A549 (cell line): ENCODE results near the gene SNORC. TPM values are rescaled to one million over a fixed set of nuclear protein-coding genes. Genes with fewer than 3 reads are reported as not detected.

Source experiments
- ATAC-seq, 2 experiments: fragments of 200-7000 bp in 1 of 2; fragments of >200 bp in 1 of 2; cut with Nextera tagmentation in 1 of 2; cut with Tn5 transposase in 1 of 2; 3 replicates each; pipeline versions ENCODE4 v1.8.0 to v1.9.1; 2018 to 2020; ENCODE audit warnings: mild to moderate bottlenecking in 1 of 2, moderate library complexity in 1 of 2
- CTCF ChIA-PET: fragments of 300-600 bp; sonication (Branson Sonifier 250); formaldehyde crosslinking; extraction: SDS; loops from one replicate; lab custom pipeline; 2021; ENCODE audit warnings: antibody characterized with exemption, inconsistent platforms; lab: Yijun Ruan, JAX
- POLR2A ChIA-PET: fragments of 350-600 bp; formaldehyde crosslinking; extraction: SDS; loops from one replicate; lab custom pipeline; 2021; ENCODE audit warnings: antibody characterized with exemption, inconsistent platforms; lab: Yijun Ruan, JAX
- DNase-seq, 2 experiments: peaks; one replicate each; pipeline versions ENCODE4 v3.0.0 to v3.0.0-alpha.2; 2011 to 2016; ENCODE audit warnings: low read depth in 1 of 2, low spot score in 1 of 2
- FAIRE-seq: peaks from 2 replicates; lab custom pipeline; 2011; peaks lifted over from hg19 to GRCh38; lab: Jason Lieb, UNC
- H3K27ac ChIP-seq, 2 experiments: fragments of >200 bp; sonication (Bioruptor Twin); formaldehyde crosslinking; 3 replicates each; pipeline ENCODE4 v1.5.1; 2016 to 2017
- H3K4me1 ChIP-seq: fragments of >200 bp; sonication (Bioruptor Twin); formaldehyde crosslinking; 3 replicates; pipeline ENCODE4 v1.6.1; 2016
- H3K4me2 ChIP-seq: fragments of >200 bp; sonication (Bioruptor Twin); formaldehyde crosslinking; 3 replicates; pipeline ENCODE4 v1.6.1; 2016
- H3K4me3 ChIP-seq: fragments of >200 bp; sonication (Bioruptor Twin); formaldehyde crosslinking; 3 replicates; pipeline ENCODE4 v1.5.1; 2016
- H3K9me3 ChIP-seq: fragments of >200 bp; sonication (Bioruptor Twin); formaldehyde crosslinking; 3 replicates; pipeline ENCODE4 v1.6.1; 2016
- ATOH8 ChIP-seq: fragments of 250-450 bp; sonication (Bioruptor Pico); IDR thresholded peaks from 2 replicates; pipeline ENCODE4 v1.5.0; 2020; ENCODE audit warnings: low read depth, mild to moderate bottlenecking, moderate library complexity
- BHLHE40 ChIP-seq: IDR thresholded peaks from 2 replicates; pipeline ENCODE4 v1.6.1; 2012; ENCODE audit warnings: low read depth, low read length, inconsistent platforms
- CBX2 ChIP-seq: fragments of 200-600 bp; sonication (generic); IDR thresholded peaks from 2 replicates; pipeline ENCODE4 v1.6.1; 2016; ENCODE audit warnings: low read depth, mild to moderate bottlenecking, borderline replicate concordance
- CHD2 ChIP-seq: fragments of 150-350 bp; IDR thresholded peaks from 2 replicates; pipeline ENCODE4 v1.6.1; 2014; ENCODE audit warnings: low read length; ENCODE audit not compliant: partially characterized antibody
- CHD4 ChIP-seq: fragments of 200-600 bp; sonication (generic); IDR thresholded peaks from 2 replicates; pipeline ENCODE4 v1.6.1; 2016; ENCODE audit warnings: antibody characterized with exemption, mild to moderate bottlenecking, borderline replicate concordance
- CTCF ChIP-seq: fragments of >200 bp; sonication (Bioruptor Twin); formaldehyde crosslinking; IDR thresholded peaks from 3 replicates; pipeline ENCODE4 v1.5.1; 2016
- EHF ChIP-seq: fragments of 250-450 bp; sonication (Bioruptor Pico); IDR thresholded peaks from 2 replicates; pipeline ENCODE4 v1.5.0; 2020; ENCODE audit warnings: mild to moderate bottlenecking
- EHMT2 ChIP-seq: fragments of 200-600 bp; sonication (generic); IDR thresholded peaks from 2 replicates; pipeline ENCODE4 v1.6.1; 2016; ENCODE audit warnings: antibody characterized with exemption, low read depth, mild to moderate bottlenecking, moderate library complexity
- ELK1 ChIP-seq: fragments of 150-350 bp; IDR thresholded peaks from 2 replicates; pipeline ENCODE4 v1.6.1; 2014; ENCODE audit warnings: low read depth, mild to moderate bottlenecking, low read length
- FOSL2 ChIP-seq, 2 experiments: fragments of 450-650 bp in 1 of 2; fragments of >200 bp in 1 of 2; sonication (Bioruptor Twin) in 1 of 2; formaldehyde crosslinking; IDR thresholded peaks; 2 replicates each; pipeline versions ENCODE4 v1.5.0 to v1.6.1; 2016 to 2020; ENCODE audit warnings: mild to moderate bottlenecking in 1 of 2, moderate library complexity in 1 of 2
- GATA3 ChIP-seq: IDR thresholded peaks from 2 replicates; pipeline ENCODE4 v1.6.1; 2012; ENCODE audit warnings: borderline replicate concordance
- HDAC2 ChIP-seq: fragments of 200-600 bp; sonication (generic); IDR thresholded peaks from 2 replicates; pipeline ENCODE4 v1.6.1; 2016
- HES2 ChIP-seq: fragments of >200 bp; sonication (Bioruptor Twin); formaldehyde crosslinking; IDR thresholded peaks from 2 replicates; pipeline ENCODE4 v1.6.1; 2016
- HEYL ChIP-seq: fragments of 250-450 bp; sonication (Bioruptor Pico); IDR thresholded peaks from 2 replicates; pipeline ENCODE4 v1.8.0; 2021; ENCODE audit warnings: mild to moderate bottlenecking, moderate library complexity
- HOXB13 ChIP-seq: fragments of 250-450 bp; sonication (Bioruptor Pico); IDR thresholded peaks from 2 replicates; pipeline ENCODE4 v1.5.0; 2020; ENCODE audit warnings: low read depth, mild to moderate bottlenecking, moderate library complexity
- HOXB5 ChIP-seq: fragments of 250-450 bp; sonication (Bioruptor Pico); IDR thresholded peaks from 2 replicates; pipeline ENCODE4 v1.5.0; 2020; ENCODE audit warnings: mild to moderate bottlenecking, moderate library complexity
- KDM5A ChIP-seq: fragments of 200-600 bp; sonication (generic); IDR thresholded peaks from 2 replicates; pipeline ENCODE4 v1.6.1; 2016; ENCODE audit warnings: antibody characterized with exemption, mild to moderate bottlenecking
- MAX ChIP-seq: IDR thresholded peaks from 2 replicates; pipeline ENCODE4 v1.6.1; 2012
- NR3C1 ChIP-seq: fragments of >200 bp; sonication (Bioruptor Twin); formaldehyde crosslinking; IDR thresholded peaks from 3 replicates; pipeline ENCODE4 v1.6.1; 2017
- PBX3 ChIP-seq: IDR thresholded peaks from 2 replicates; pipeline ENCODE4 v1.6.1; 2012
- POLR2AphosphoS2 ChIP-seq: conservative IDR thresholded peaks from 2 replicates; pipeline ENCODE4 v1.6.1; 2012; ENCODE audit warnings: low read length, improper control_type of control experiment, inconsistent platforms
- RARB ChIP-seq: fragments of 250-450 bp; sonication (Bioruptor Pico); IDR thresholded peaks from 2 replicates; pipeline ENCODE4 v1.8.0; 2021; ENCODE audit warnings: mild to moderate bottlenecking, moderate library complexity
- RCOR1 ChIP-seq: fragments of 150-350 bp; IDR thresholded peaks from 2 replicates; pipeline ENCODE4 v1.6.1; 2014; ENCODE audit warnings: antibody characterized with exemption, low read length, low read depth
- SMC3 ChIP-seq: fragments of >200 bp; sonication (Bioruptor Twin); formaldehyde crosslinking; IDR thresholded peaks from 3 replicates; pipeline ENCODE4 v1.6.1; 2018; ENCODE audit warnings: inconsistent platforms
- SREBF2 ChIP-seq: fragments of 450-650 bp; IDR thresholded peaks from 2 replicates; pipeline ENCODE4 v1.6.1; 2014; ENCODE audit warnings: mild to moderate bottlenecking, moderate library complexity
- TFCP2L1 ChIP-seq: fragments of 250-450 bp; sonication (Bioruptor Pico); IDR thresholded peaks from 2 replicates; pipeline ENCODE4 v1.5.0; 2021; ENCODE audit warnings: mild to moderate bottlenecking
- USF2 ChIP-seq: fragments of 450-650 bp; IDR thresholded peaks from 2 replicates; pipeline ENCODE4 v1.6.1; 2014; ENCODE audit warnings: antibody characterized with exemption
- ZC3H11A ChIP-seq: fragments of 450-650 bp; IDR thresholded peaks from 2 replicates; pipeline ENCODE4 v1.6.1; 2014; ENCODE audit warnings: antibody characterized with exemption, mild to moderate bottlenecking
- ZFP36 ChIP-seq: fragments of 450-650 bp; IDR thresholded peaks from 2 replicates; pipeline ENCODE4 v1.6.1; 2014; ENCODE audit warnings: borderline replicate concordance; ENCODE audit not compliant: partially characterized antibody
- ZNF302 ChIP-seq: fragments of 250-450 bp; sonication (Bioruptor Pico); IDR thresholded peaks from 2 replicates; pipeline ENCODE4 v1.9.0; 2021; ENCODE audit warnings: inconsistent platforms, mild to moderate bottlenecking, moderate library complexity
- ZSCAN20 ChIP-seq: fragments of 250-450 bp; sonication (Bioruptor Pico); IDR thresholded peaks from 2 replicates; pipeline ENCODE4 v1.8.0; 2022; ENCODE audit warnings: mild to moderate bottlenecking, moderate library complexity
- WGBS: methylation state at CpG from one replicate; pipeline ENCODE4 v1.1.6; 2017; ENCODE audit errors: missing lambda C conversion rate; 5-methylcytosine and 5-hydroxymethylcytosine counted together
- polyA minus RNA-seq: library from RNA; depleted of rRNA, polyadenylated mRNA; stranded (reverse); fragments of >200 nt; gene quantifications from 2 replicates; pipeline ENCODE4 v1.2.3, GENCODE V29; 2011; rRNA and poly(A)+ RNA removed
- polyA plus RNA-seq, 4 experiments: library from polyadenylated mRNA; depleted of rRNA in 3 of 4; stranded (reverse); fragments of >200 nt; fragmentation: RNase III in 1 of 4; extraction: RNeasy Plus Mini Kit Qiagen cat#74134 plus additional on column Dnase treatment in 1 of 4; gene quantifications; 2 replicates in 3 of 4; 3 replicates in 1 of 4; pipeline ENCODE4 v1.2.3, GENCODE V29; 2011 to 2017

SNORC gene
- polyA plus RNA-seq (2011; rRNA removed) (8.5 and 9.1 TPM in 2 replicates), polyA plus RNA-seq (2017; fragmentation: RNase III; extraction: RNeasy Plus Mini Kit Qiagen cat#74134 plus additional on column Dnase treatment) (7.0 to 8.4 TPM (median 7.2 TPM) in 3 replicates), polyA minus RNA-seq (7.2 and 8.8 TPM in 2 replicates)
- polyA plus RNA-seq (2012; cell fraction: cytosol; rRNA removed): 5.2 and 7.8 TPM in 2 replicates
- polyA plus RNA-seq (2012; cell fraction: nucleus; rRNA removed): 14.1 and 16.3 TPM in 2 replicates

GRCh38 chr2:232870018-232870765 lies at the start of gene SNORC:
SNORC (plus strand) TSS chr2:232870264; CDS start chr2:232870342, 78 bp downstream.
- H3K4me3 ChIP-seq: no peak within 1 kb of the TSS
- FAIRE-seq (no peak), DNase-seq (no peak), ATAC-seq (peak in 1 of 2 experiments; percentile 5; a peak in 2 of 6 replicates)
- POLR2A ChIA-PET: no interaction called here
- no peak for TF ChIP-seq ZNF302 (CRISPR knock-in tag)
- TF ChIP-seq ATOH8 (CRISPR knock-in tag): no peak
- TF ChIP-seq RARB (CRISPR knock-in tag): no peak
- no peak for TF ChIP-seq BHLHE40
- TF ChIP-seq NR3C1: no peak
- no peak for TF ChIP-seq CHD4
- no peak for TF ChIP-seq ZFP36
- no peak for TF ChIP-seq TFCP2L1 (CRISPR knock-in tag)
- no peak for TF ChIP-seq GATA3
- TF ChIP-seq SREBF2: no peak
- TF ChIP-seq SMC3: no peak
- TF ChIP-seq CHD2: no peak
- TF ChIP-seq ELK1: no peak
- no peak for TF ChIP-seq EHF
- no peak for TF ChIP-seq PBX3
- 88% methylated on average over 20 of the region's 21 CpGs for WGBS
- H3K4me1 ChIP-seq: peaks cover 21% of the 10 kb centered on the region
- H3K9me3 ChIP-seq: no peaks in the 10 kb centered on the region
- peak within 1 kb of the TSS; percentile 26 to 97; a peak in 4 of 6 replicates for H3K27ac ChIP-seq
- H3K4me2 ChIP-seq: no peak within 1 kb of the TSS
- CTCF ChIA-PET: interaction anchor here (0.8 to 1.2 kb wide), 4 partner anchors 13 to 184 kb away, joined by 3 to 4 read pairs (median 4); no protein-coding TSS in a partner anchor

- no peaks in the 10 kb centered on the region for H3K9me3 ChIP-seq
- WGBS: 92% methylated on average over 3 of the region's 3 CpGs
Observed at GRCh38 chr2:232829988-232830387, 40.1 kb upstream of the SNORC start.

More at GRCh38 chr2:232829988-232830387, 40.1 kb upstream of the SNORC start:
- TF ChIP-seq EHMT2: no peak
- TF ChIP-seq ZNF302 (CRISPR knock-in tag): no peak
- no peak for TF ChIP-seq ZC3H11A
- TF ChIP-seq ZSCAN20 (CRISPR knock-in tag): no peak
- TF ChIP-seq CTCF: no peak
- no peak for TF ChIP-seq KDM5A
- TF ChIP-seq HEYL (CRISPR knock-in tag): no peak
- TF ChIP-seq CHD4: no peak
- no peak for TF ChIP-seq POLR2AphosphoS2
- TF ChIP-seq CBX2: no peak
- no peak for TF ChIP-seq HES2
- TF ChIP-seq FOSL2 (IDR thresholded peaks at IDR 0.05): no peak
- no peak for TF ChIP-seq FOSL2 (CRISPR knock-in tag; IDR thresholded peaks at IDR 0.05)
- TF ChIP-seq RCOR1: no peak
- TF ChIP-seq HDAC2: no peak
- TF ChIP-seq HOXB5 (CRISPR knock-in tag): no peak
- TF ChIP-seq MAX: no peak
- TF ChIP-seq GATA3: no peak
- no peak for TF ChIP-seq USF2
- TF ChIP-seq HOXB13 (CRISPR knock-in tag): no peak
- no peak for TF ChIP-seq EHF
- no peaks in the 10 kb centered on the region for H3K4me1 ChIP-seq
- H3K4me3 ChIP-seq: no peak overlapping the region
- CTCF ChIA-PET: interaction anchor here (1.1 to 1.5 kb wide), 2 partner anchors 33 to 422 kb away, joined by 3 read pairs; partner anchors contain the start of gene ATG16L1
- DNase-seq (no peak), FAIRE-seq (no peak), ATAC-seq (no peak)
- no peak overlapping the region for H3K27ac ChIP-seq
- POLR2A ChIA-PET: no interaction called here
- no peak overlapping the region for H3K4me2 ChIP-seq
